Muscle of back (tissue), 11 donors: ENCODE measurements around the gene SLC9A7. TPM values are rescaled to one million over a fixed set of nuclear protein-coding genes. Genes with fewer than 3 reads are reported as not detected.

Experiments used
- DNase-seq, 3 donors: peaks; one replicate each; pipeline versions ENCODE4 v3.0.0 to v3.0.0-alpha.2; 2013
- polyA plus RNA-seq, 10 donors: library from polyadenylated mRNA; unstranded; fragments of 120-200 nt; gene quantifications; one replicate each; pipeline ENCODE4 v1.2.1, GENCODE V29; 2013; ENCODE audit not compliant: insufficient read length in 10 of 10

SLC9A7 gene
- polyA plus RNA-seq, 10 donors: 5.1 to 11.1 (median 6.0) TPM

- DNase-seq: peak in 1 of 3 donors; percentile 8
Measured at GRCh38 chrX:46653482-46653881, 105.4 kb downstream of the SLC9A7 start.

DNA sequence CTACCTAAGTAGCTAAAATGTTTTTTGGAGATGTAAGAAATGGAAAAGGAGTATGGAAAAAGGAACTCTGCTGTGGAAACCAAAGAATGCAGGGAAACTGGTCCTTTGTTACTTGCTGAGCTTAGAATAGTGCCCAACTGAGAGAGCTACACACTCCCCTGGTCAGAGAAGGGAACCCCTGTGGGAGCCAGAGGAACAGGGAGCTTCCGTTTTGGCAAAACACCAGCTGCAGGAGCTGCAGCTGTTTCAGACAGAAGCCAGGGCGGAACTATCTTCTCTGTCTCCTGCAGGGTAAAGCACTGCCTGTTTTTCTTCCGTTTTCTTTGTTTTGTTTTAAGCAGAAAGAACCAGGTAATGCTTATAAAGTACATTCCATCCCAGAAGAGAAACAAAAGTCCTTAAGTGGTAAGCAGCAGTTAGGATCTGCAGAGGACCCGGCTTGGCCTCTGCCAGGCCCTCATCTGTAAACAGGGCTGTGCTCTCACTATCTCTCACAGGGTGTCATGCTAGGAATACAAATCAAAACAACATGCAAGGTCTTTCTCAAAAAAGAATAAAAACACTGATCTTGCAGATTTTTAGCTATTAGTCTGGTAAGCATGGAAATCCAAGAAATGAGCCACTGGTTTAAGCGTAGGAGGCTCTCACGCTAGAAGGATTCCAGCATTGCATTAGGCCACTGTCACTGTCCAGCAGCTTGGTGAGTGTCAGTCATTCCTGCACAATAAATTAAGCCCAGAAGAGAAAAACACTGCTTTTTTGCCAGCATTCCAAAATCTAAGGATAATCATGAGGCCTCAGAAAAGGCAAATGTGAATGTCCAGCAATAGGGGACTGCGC is 109.3 kb downstream of the SLC9A7 start:
- peak; percentile 43 to 71 (median 58) for DNase-seq

DNA sequence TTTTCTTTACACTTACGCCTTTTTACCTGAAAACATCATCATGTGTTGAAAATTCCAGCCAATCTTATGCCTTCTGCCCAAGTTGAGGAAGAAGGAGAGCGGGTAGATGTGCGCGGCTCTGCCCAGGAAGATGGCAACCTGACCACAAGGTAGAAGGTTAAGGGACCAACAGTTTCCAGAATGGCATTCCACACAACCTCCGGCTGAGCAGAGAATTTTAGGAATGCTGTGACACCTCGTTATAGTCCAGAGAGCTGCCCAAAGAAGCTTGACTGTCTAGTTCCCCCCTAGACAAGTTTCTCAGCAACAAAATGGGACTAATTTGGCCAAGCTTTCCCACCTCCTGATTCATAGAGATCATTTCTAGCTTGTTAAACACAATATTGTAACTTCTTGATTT is 110.3 kb downstream of the SLC9A7 start:
- DNase-seq: no peak

- peak in 1 of 3 donors; percentile 16 for DNase-seq
Measured at GRCh38 chrX:46647251-46647650, 111.7 kb downstream of the SLC9A7 start.

DNA sequence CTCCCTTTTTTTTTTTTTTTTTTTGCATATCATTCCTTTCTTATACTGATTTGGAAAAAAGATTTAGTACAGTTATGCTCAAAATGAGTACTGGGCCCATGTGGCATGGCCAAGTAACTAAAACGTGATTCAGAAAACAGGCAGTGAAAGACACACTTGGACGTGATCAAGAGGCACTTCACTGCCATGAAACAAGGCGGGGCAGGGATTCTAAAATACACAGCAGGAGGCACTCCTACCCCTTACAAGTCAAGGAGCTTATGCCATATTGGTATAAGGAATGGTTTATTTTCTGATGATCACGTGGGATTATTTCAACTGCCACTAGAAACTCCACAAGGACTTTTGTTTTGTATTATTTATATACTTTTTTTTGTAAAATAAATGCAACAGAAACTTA is 113.3 kb downstream of the SLC9A7 start:
- DNase-seq: no peak

DNA sequence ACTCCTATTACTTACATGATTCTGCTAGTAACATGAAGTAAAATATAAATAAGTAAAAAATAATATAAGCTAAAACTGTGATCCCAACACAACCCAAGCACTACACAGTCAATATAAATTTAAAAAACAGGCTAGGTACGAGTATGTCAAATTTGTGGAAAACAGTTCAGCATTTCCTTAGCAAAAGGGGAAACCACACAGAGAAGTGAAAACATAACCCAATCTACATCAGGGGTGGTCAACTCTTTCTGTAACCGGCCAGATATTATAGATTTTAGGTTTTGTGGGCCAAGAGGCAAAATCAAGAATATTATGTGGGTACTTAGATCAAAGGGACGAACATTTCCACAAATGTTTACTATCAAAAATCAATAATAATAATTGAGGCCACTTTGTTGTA is 115.3 kb downstream of the SLC9A7 start:
- DNase-seq: no peak

- peak in 1 of 3 donors; percentile 11 for DNase-seq
Measured at GRCh38 chrX:46642145-46642544, 116.8 kb downstream of the SLC9A7 start.

GRCh38 chrX:46637938-46638337 is 121.0 kb downstream of the SLC9A7 start:
- DNase-seq: no peak

- no peak for DNase-seq
Measured at GRCh38 chrX:46636223-46636622, 122.7 kb downstream of the SLC9A7 start.

GRCh38 chrX:46635186-46635585 is 123.7 kb downstream of the SLC9A7 start:
- no peak for DNase-seq

GRCh38 chrX:46634577-46634976 is 124.3 kb downstream of the SLC9A7 start:
- DNase-seq: no peak

GRCh38 chrX:46630141-46630540 is 128.8 kb downstream of the SLC9A7 start:
- DNase-seq: no peak

DNA sequence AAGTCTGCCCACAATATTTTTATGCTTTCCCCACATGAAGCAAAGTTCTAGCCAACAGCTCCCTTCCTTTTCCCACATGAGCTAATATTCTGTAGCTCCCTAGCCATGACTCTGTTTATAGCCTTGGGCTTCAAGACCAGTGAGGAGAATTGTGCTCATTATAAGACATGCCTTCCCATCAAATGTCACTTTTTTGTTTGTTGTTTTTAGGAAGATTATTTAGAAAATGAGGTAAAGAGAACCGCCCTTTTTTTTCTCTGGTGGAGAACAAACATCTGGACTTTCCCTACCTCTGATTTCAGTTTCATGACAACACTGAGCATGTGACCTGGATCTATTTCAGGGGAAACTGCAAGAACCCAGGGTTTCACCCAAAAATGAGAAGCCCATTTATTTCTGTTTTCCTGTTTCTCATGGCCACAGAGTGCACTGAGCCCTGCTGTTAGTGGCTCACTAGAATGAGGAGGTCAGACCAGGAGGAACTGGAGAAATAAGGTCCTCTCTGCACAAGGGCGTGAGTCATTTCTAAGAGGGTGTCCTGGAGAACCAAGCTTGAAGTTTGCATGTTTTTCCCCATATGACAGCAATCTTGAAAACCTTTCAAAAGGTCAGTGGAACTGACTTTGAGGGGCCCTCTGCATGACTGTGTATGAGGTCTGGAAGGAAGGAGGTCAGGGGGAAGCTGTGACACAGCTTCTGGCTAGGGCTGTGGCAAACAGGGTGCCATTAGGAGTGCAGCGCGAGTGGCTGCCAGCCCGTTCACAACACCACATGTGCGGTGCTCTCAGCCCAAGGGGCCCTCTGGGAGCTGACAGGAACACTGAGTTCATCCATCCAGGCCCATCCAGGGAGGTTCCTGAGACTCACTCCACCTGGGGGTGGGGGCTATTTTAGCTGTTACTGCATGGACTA is 130.2 kb downstream of the SLC9A7 start:
- DNase-seq: peak in 1 of 3 donors; percentile 32

GRCh38 chrX:46627711-46628419 is 131.1 kb downstream of the SLC9A7 start:
- peak in 2 of 3 donors; percentile 19 to 38 for DNase-seq

- DNase-seq: no peak
Measured at GRCh38 chrX:46627062-46627461, 131.9 kb downstream of the SLC9A7 start.

DNA sequence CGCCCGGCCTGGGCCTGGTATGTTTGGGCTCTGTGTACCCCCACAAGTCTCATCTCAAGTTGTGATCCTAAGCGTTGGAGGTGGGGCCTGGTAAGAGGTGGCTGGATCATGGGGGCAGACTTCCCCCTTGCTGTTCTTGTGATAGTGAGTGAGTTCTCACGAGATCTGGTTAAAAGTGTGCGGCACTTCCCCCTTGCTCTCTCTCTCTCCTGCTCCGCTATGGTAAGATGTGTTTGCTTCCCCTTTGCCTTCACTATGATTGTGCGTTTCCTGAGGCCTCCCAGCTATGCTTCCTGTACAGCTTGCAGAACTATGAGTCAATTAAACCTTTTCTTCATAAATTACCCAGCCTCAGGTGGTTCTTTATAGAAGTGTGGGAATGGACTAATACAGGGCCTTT is 132.4 kb downstream of the SLC9A7 start:
- peak in 1 of 3 donors; percentile 18 for DNase-seq

DNA sequence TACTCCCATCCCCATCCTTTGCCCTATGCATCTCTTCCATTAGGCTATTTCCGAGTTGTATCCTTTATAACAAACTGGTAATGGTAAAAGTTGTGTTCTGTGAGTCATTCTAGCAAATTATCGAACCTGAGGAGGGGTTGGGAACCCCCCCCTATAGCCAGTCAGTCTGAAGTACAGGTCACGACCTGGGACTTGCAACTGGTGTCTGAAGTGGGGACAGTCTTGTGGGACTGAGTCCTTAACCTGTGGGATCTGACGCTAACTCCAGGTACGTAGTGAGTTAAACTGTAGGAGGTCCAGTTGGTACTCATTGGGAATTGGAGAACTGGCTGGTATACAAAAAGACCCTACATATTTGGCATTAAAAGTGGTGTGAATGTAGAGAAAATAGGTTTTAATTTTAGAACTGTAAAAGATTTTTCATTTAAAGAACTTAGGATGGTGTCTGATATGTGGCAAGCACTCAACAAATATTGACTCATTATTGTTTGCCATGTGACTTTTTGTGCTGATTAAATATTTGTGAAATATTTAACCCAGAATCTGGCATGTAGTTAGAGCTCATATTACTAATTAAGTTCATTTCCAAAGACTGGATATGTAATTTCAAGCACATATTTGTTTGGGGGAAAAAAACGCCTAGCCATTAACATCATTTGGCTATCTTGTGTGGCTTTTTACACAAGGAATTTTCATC is 134.7 kb downstream of the SLC9A7 start:
- DNase-seq: no peak

GRCh38 chrX:46621572-46621971 is 137.3 kb downstream of the SLC9A7 start:
- no peak for DNase-seq

- DNase-seq: no peak
Measured at GRCh38 chrX:46620505-46620904, 138.4 kb downstream of the SLC9A7 start.

- no peak for DNase-seq
Measured at GRCh38 chrX:46618947-46619346, 140.0 kb downstream of the SLC9A7 start.

DNA sequence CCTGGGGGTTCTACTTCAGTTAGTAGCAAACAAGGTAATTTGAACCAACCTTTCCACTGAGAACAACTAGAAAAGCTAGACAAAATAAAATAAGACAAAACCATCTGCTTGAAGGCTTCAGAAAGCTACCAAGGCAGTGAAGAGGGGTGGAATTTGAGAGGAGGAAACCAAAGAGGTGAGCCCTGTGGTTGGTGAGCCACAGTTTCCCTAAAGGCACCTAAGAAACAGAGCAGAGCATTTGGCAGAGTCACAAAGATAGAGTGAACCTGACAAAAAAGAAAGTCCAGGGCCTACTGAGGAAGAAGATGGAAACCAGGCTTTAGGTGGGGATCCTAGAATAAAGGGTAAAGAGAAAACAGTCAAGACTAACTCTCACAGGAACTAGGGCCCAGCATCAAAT is 141.0 kb downstream of the SLC9A7 start:
- no peak for DNase-seq
